Effector CD4-positive, alpha-beta T cell (primary cell): ENCODE data around the gene SRRM4. TPM values are rescaled to one million over a fixed set of nuclear protein-coding genes. Genes with fewer than 3 reads are reported as not detected.
"Not testable (repeated sequence)": the region's sequence is repeated elsewhere in the genome, so short reads cannot be mapped to it uniquely, and the experiment has no call there.

ENCODE experiments used
- DNase-seq: peaks from one replicate; pipeline ENCODE4 v3.0.0-alpha.2; 2020
- total RNA-seq: gene quantifications from one replicate; lab custom pipeline; 2026; lab: John Stamatoyannopoulos, UW

SRRM4 gene, protein sequence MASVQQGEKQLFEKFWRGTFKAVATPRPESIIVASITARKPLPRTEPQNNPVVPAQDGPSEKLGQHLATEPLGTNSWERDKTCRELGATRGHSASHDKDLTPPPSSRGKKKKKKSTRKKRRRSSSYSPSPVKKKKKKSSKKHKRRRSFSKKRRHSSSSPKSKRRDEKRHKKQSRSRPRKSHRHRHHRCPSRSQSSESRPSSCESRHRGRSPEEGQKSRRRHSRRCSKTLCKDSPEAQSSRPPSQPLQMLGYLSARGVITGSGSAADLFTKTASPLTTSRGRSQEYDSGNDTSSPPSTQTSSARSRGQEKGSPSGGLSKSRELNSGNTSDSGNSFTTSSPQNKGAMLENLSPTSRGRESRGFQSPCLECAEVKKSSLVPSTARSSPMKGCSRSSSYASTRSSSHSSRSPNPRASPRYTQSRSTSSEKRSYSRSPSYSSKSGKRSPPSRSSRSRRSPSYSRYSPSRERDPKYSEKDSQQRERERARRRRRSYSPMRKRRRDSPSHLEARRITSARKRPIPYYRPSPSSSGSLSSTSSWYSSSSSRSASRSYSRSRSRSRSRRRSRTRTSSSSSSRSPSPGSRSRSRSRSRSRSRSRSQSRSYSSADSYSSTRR
- total RNA-seq, result not detected

GRCh38 chr12:118981285-118982211 is at the start of gene SRRM4:
SRRM4 (plus strand) TSS chr12:118981541; CDS start chr12:118981883, 342 bp downstream.
- DNase-seq, result no peak

GRCh38 chr12:118946256-118946655 is 35.1 kb upstream of the SRRM4 start:
- DNase-seq, result no peak

GRCh38 chr12:118958520-118958919 is 22.8 kb upstream of the SRRM4 start:
- no peak for DNase-seq

GRCh38 chr12:118959348-118959747 is 22.0 kb upstream of the SRRM4 start:
- no peak for DNase-seq

DNA sequence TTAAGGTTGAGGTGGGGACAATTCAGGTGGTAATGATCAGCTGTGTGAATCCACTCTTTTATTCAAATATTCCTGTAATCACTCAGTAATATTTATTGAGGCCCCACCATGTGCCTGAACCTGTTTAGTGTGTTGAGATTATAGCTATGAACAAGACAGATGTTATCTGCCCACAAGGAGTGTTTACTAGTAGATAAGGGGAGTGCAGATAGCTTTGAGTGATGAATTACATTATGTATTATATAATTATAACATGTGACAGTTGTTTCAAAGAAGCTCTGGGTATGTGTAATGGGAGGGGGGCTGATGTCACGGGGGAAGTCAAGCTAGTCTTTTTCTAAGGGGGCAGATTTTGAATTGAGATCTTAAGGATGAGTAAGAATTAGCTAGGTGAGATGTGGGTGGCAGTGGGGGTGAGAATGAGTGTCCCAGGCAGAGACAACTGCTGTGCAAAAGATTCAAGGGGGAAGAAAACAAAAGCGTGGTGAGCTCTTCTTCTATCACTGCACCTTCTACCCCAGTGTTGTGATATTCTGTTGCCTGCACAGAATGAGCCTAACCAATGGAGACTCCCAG is 21.3 kb upstream of the SRRM4 start:
- DNase-seq, result no peak

DNA sequence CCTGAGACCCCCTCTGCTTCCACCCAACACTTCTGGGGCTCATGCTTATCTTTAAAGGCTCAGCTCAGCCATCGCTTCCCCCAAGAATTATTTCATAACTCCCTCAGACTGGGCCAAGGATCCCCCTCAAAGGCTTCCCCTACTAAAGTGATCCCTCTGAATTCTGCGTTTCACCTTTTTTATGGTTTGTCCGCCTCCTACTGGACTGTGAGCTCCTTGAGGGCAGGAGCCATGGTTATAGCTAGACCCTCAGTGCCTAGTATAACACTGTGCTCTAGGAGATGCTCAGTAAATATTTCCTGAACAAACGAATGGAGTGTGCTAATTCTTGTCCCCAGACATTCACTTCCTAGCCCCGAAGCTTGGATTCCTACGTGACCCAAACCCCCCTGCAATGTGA is 20.5 kb upstream of the SRRM4 start:
- no peak for DNase-seq

DNA sequence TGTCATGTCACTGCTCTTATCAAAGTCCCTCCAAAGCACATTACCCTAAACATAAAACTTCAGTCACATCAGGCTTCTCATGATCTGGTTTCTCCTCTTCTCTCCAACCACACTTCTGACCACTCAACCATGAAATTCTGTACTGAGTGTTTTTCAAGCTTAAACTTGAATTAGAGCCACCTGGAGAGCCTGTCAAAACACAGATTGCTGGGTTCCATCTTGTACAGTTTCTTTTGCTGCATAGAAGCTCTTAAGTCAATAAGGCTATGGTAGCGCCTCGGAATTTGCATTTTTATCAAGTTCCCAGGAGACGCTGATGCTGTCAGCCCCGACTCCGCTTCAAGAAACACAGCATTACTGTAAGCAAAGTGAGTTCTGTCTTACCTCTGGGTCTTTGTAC is 16.4 kb upstream of the SRRM4 start:
- DNase-seq, result no peak

DNA sequence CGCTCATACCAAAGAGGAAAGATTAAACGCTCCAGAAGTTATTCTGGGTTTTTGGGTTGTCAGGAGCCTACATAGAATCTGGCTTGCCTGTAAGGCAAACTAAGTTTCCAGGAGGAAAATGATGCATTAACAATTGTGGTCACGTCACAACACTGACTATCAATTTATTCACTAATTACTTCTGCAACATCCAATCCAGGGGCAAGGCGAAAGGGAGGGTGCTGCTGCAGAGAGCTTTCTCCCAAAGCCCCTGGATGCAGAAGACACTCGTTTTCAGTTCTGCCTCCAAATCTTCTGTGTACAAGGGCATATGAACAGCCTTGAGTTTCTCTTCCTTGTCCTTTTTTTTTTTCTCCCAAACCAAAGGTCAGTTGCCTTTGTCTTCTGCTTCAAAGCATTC is 10.5 kb upstream of the SRRM4 start:
- DNase-seq, result no peak

DNA sequence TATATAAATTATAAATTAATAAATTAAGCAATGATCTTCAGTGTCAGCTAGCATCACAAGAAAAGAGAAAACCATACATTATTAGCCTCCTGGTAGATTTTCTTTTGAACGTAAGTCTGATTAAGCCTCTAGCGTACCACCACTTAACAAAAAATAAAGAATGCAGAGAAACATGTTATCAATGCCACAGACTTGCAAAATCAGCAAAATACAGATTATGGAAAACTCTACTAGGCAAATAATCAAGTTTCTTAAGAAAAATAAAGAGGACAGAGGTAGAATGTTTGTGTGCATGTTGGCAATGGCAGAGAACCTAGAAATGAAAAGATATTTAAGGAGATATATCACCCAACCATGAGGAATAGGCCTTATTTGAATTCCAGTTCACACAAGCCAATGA is 8.4 kb upstream of the SRRM4 start:
- DNase-seq, result no peak

DNA sequence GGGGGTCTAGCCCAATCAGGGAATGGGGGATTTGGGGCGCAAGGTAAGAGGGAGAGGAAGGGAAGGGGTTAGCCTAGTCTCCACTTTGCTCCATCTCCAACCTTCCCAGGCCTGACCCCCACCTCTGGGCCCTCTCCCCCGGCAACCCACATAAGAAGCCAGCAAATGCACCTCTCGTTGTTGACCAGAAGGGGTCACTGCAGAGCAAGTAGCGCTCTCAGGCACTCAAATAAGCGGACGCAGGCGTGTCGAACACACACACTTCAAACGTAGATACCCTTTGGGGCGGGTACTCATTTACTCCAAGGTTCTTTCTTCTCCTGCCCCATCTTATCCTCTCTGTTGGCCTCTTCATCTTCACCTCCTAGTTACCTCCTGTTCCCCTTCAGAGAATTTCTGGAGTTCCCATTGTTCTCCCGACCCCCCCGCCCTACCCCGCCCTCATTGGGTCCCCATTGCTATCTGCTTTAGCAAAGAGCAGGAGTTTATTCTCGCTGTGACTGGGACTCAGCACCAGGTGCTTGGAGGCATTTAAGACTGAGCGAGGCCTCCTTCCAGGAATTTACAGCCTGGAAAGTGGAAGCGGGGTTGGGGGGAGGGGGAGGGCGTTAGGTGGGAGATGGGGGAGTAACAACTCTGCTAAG is 1.5 kb upstream of the SRRM4 start:
- DNase-seq, result no peak

- DNase-seq, result no peak
Measured at GRCh38 chr12:118980407-118981014, 830 bp upstream of the SRRM4 start.

DNA sequence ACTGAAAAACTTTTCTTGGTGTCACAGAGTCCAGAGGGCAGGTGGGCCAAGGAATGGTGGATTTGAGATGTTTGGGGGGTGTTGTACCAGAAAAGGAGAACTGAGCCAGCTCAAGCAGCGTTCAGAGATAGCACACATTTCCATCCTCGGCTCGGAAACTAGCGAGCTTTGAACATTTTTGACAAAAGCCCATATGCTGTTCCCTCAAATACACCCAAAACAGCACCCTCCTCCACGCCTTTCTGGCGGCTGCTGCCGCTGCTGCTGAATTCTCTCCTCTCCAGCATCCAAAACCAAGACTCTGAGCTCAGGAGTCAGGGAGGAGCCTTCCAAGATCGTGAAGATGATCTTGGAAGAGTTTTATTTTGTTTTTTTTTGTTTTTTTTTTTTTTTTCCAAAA is 961 bp downstream of the SRRM4 start:
- DNase-seq, result no peak

- no peak for DNase-seq
Measured at GRCh38 chr12:118982984-118983761, 1.8 kb downstream of the SRRM4 start.

DNA sequence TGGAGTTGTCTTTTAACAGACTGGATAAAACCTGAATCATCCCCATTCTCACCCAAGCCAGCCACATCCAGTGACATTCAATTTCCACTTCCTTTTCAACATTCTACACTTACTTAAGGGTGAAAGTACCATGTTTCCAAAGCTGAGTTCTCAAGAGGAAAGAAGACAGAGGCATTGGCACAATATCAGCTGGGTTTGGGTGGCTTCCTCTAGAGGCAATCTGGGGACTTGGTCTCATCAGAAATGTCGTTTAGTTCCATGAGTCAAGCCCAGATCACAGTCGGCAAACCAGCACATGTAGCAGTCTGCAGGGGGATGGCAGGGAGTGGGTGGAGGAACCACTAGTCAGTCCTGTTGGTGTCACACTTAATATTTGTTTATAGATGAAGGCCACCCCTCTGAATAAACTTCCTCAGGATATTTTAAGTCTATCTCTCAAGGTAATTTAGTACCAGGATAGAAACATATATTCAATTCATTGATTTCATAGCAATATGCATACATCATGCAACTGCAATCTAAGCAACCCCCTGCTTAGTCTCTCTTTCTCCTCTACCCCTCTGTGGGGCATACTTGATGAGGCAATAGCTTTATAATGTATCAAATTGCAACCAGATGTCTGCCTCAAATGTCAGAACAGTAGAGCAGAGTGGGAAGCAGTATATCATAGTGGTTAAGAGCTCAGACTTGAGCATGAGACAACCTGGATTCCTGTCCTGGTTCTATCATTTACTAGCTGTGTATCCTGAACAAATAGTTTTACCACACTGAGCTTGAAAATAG is 3.0 kb downstream of the SRRM4 start:
- no peak for DNase-seq

DNA sequence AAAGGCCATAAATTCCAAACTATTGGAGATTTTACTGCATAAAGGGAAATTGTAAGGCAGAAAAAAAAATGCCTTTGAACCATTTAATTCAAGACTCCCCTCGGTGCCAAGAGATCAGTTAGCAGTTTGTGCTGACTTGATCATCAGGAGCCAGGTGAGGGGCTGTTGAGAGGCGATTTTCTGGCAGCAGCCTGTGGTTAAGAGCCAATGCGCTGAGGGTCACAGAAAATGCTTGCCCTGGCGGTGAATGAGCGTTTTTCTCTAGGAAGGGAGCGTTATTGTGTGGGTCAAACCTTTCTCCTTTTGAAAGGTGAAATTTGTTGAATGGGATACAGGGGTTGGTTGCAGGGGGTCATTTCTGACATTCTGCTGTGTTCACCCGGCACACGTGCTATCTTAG is 4.7 kb downstream of the SRRM4 start:
- no peak for DNase-seq

DNA sequence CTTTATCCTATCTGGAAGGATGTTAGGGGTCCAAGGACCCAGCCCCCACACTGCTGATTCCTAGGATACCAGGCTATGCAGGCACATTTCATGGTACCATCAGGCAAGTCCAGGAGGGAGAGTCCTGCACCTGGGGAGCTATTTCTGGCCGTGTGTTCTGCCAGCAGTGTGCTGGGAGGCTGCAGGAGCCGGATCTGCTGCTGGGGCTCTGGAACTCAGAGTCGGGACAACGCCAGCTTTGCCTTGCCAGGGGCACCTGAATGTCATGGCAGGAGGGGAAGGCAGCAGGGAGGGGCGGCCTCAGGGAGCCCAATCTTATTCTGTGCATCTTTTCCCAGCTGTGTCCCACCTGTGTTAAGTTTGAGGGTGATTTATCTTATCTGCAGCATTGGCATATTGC is 17.8 kb downstream of the SRRM4 start:
- DNase-seq, result no peak

- no peak for DNase-seq
Measured at GRCh38 chr12:119005085-119005484, 23.7 kb downstream of the SRRM4 start.

GRCh38 chr12:119005913-119006312 is 24.6 kb downstream of the SRRM4 start:
- no peak for DNase-seq

DNA sequence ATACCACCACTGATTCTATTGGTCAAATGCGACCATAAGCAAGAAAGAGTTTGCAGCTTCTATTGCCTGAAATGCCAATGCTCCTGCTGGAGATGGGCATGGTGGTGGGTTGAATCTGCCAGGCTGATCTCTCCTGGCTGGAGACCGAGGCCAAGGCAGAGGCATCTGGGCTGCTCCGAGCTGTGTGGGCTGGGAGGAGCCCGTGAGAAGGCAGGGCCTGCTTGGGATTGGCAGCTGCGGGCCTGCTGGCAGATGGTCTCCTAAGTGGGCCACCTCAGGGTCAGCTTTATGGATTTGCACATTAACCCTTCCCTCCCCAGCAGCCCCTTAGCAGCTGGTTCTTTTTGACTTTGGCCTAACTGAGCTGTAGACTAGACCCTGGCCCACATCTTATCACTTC is 25.4 kb downstream of the SRRM4 start:
- no peak for DNase-seq

- not testable (repeated sequence) for DNase-seq
Measured at GRCh38 chr12:119008273-119008672, 26.9 kb downstream of the SRRM4 start.
